GM23338 (cell line): ENCODE measurements around the gene ATP13A2. TPM values are rescaled to one million over a fixed set of nuclear protein-coding genes. Genes with fewer than 3 reads are reported as not detected.

Source experiments
- ATAC-seq: fragments of 200-7000 bp; cut with Tn5 transposase; 3 replicates; pipeline ENCODE4 v1.9.1; 2020
- DNase-seq: peaks from one replicate; pipeline ENCODE4 v3.0.0-alpha.2; 2015; ENCODE audit warnings: low spot score
- H2AFZ ChIP-seq: fragments of 200-600 bp; sonication (generic); 2 replicates; pipeline ENCODE4 v1.8.0; 2016; ENCODE audit warnings: antibody characterized with exemption, mild to moderate bottlenecking, moderate library complexity
- H3F3A ChIP-seq: fragments of 200-600 bp; sonication (generic); replicated peaks from 2 replicates; pipeline ENCODE4 v1.8.0; 2017; ENCODE audit warnings: antibody characterized with exemption, mixed run types, low read depth
- H3K27ac ChIP-seq: fragments of 200-600 bp; sonication (generic); 2 replicates; pipeline ENCODE4 v1.6.1; 2016; ENCODE audit warnings: low read depth
- H3K27me3 ChIP-seq: fragments of 200-600 bp; sonication (generic); 2 replicates; pipeline ENCODE4 v1.8.0; 2016; ENCODE audit warnings: mild to moderate bottlenecking, mixed run types, moderate library complexity; ENCODE audit not compliant: insufficient read depth
- H3K36me3 ChIP-seq: fragments of 200-600 bp; sonication (generic); 2 replicates; pipeline ENCODE4 v1.8.0; 2016; ENCODE audit warnings: mild to moderate bottlenecking; ENCODE audit not compliant: insufficient read depth
- H3K4me1 ChIP-seq: fragments of 200-600 bp; sonication (generic); 2 replicates; pipeline ENCODE4 v1.8.0; 2016; ENCODE audit warnings: mild to moderate bottlenecking, moderate library complexity; ENCODE audit not compliant: insufficient read depth
- H3K4me2 ChIP-seq: fragments of 200-600 bp; sonication (generic); 2 replicates; pipeline ENCODE4 v1.7.1; 2017; ENCODE audit warnings: mixed run types
- H3K4me3 ChIP-seq: fragments of 200-600 bp; sonication (generic); 2 replicates; pipeline ENCODE4 v1.6.1; 2016; ENCODE audit warnings: mixed run types
- H3K79me2 ChIP-seq: fragments of 200-600 bp; sonication (generic); replicated peaks from 2 replicates; pipeline ENCODE4 v1.8.0; 2017; ENCODE audit warnings: mild to moderate bottlenecking; ENCODE audit not compliant: insufficient read depth
- H3K9me2 ChIP-seq: fragments of 200-600 bp; sonication (generic); 2 replicates; pipeline ENCODE4 v1.8.0; 2017; ENCODE audit not compliant: insufficient read depth
- H4K20me1 ChIP-seq: fragments of 200-600 bp; sonication (generic); replicated peaks from 2 replicates; pipeline ENCODE4 v1.8.0; 2017; ENCODE audit warnings: mild to moderate bottlenecking; ENCODE audit not compliant: insufficient read depth
- H3K27ac Mint-ChIP-seq: 2 replicates; pipeline ENCODE4 v1.8.0; 2020; ENCODE audit warnings: inconsistent platforms, mild to moderate bottlenecking, moderate library complexity, mixed read lengths
- H3K27me3 Mint-ChIP-seq: 3 replicates; pipeline ENCODE4 v1.8.0; 2022; ENCODE audit warnings: low read depth, mild to moderate bottlenecking, moderate library complexity, mixed read lengths, inconsistent platforms; ENCODE audit not compliant: insufficient read depth, poor library complexity
- H3K36me3 Mint-ChIP-seq: 3 replicates; pipeline ENCODE4 v1.8.0; 2021; ENCODE audit warnings: low read depth, mild to moderate bottlenecking, inconsistent platforms, moderate library complexity, mixed read lengths
- H3K4me1 Mint-ChIP-seq: 3 replicates; pipeline ENCODE4 v1.8.0; 2020; ENCODE audit warnings: mild to moderate bottlenecking, inconsistent platforms, mixed read lengths
- H3K4me3 Mint-ChIP-seq: 3 replicates; pipeline ENCODE4 v1.8.0; 2021; ENCODE audit warnings: moderate library complexity, mild to moderate bottlenecking, inconsistent platforms, mixed read lengths
- H3K9me3 Mint-ChIP-seq: 3 replicates; pipeline ENCODE4 v1.8.0; 2020; ENCODE audit warnings: moderate library complexity, mild to moderate bottlenecking, inconsistent platforms, mixed read lengths
- CREB1 ChIP-seq: fragments of 250-450 bp; sonication (Bioruptor Pico); IDR thresholded peaks from 2 replicates; pipeline ENCODE4 v1.5.0; 2020; ENCODE audit warnings: low read depth, mild to moderate bottlenecking, moderate library complexity
- EZH2phosphoT487 ChIP-seq: fragments of 200-600 bp; sonication (generic); IDR thresholded peaks from one replicate; pipeline ENCODE4 v1.8.1; 2018; ENCODE audit warnings: antibody characterized with exemption; ENCODE audit not compliant: unreplicated experiment
- POLR2AphosphoS5 ChIP-seq: IDR thresholded peaks from 2 replicates; pipeline ENCODE4 v1.6.1; 2016; ENCODE audit warnings: antibody characterized with exemption, low read depth
- polyA plus RNA-seq: library from polyadenylated mRNA; unstranded; fragments of >200 nt; fragmentation: Nextera tagmentation; extraction: Ambion mirVana; gene quantifications from 2 replicates; pipeline ENCODE4 v1.2.1, GENCODE V29; 2016
- total RNA-seq: library from RNA; depleted of rRNA; stranded (reverse); fragments of >200 nt; shearing (Covaris generic); gene quantifications from 2 replicates; pipeline ENCODE4 v1.2.3, GENCODE V29; 2014
- TF ChIP-seq, protein P1 (sequence below): IDR thresholded peaks from one replicate; pipeline ENCODE4 v1.6.1; 2018; ENCODE audit warnings: antibody characterized with exemption; ENCODE audit not compliant: unreplicated experiment
- TF ChIP-seq, protein P2 (sequence below): fragments of 250-450 bp; sonication (Bioruptor Pico); IDR thresholded peaks from 2 replicates; pipeline ENCODE4 v1.5.0; 2020; ENCODE audit warnings: mild to moderate bottlenecking, moderate library complexity

The ATP13A2 gene
- total and polyA plus RNA-seq, 2 experiments from 2014 or later: 30.1 to 87.7 TPM

DNA sequence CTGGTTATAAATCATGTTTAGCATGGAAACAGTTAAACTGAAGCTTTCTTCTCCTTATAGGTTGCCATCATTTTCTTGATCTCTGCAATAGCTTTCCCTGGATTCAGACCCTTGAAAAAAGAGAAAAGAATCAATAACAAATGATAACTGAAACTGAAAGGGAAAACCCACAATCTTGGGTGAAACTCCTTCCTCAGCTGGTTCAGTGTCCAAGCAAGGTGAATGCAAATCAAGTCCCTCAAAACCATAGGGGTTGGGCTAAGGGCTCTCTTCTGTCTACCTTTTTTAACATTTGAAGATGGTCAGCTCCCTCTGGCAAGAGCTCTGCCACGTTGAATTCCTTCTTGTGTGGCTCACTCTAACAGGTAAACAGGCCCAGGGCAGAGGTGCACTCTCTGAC, 7.1 kb upstream of the ATP13A2 start:
- H3K36me3 Mint-ChIP-seq: peaks cover 57% of the 10 kb centered on the region
- no peak overlapping the region for H3K27ac Mint-ChIP-seq
- peaks cover 26% of the 10 kb centered on the region for H3K4me1 Mint-ChIP-seq
- Histone ChIP-seq H3K4me2 (no peak overlapping the region), H3K4me3 (no peak overlapping the region), H3K27me3 (no peaks in the 10 kb centered on the region), H3K9me2 (no peaks in the 10 kb centered on the region), H3K36me3 (peaks cover 19% of the 10 kb centered on the region), H3K79me2 (no peaks in the 10 kb centered on the region), H3K4me1 (peaks cover 24% of the 10 kb centered on the region), H3K27ac (no peak overlapping the region), H4K20me1 (peaks cover 8% of the 10 kb centered on the region), H2AFZ (no peak overlapping the region), H3F3A (peaks cover 9% of the 10 kb centered on the region; the same call in 1 of the 2 replicates)
- TF ChIP-seq, protein P1, sequence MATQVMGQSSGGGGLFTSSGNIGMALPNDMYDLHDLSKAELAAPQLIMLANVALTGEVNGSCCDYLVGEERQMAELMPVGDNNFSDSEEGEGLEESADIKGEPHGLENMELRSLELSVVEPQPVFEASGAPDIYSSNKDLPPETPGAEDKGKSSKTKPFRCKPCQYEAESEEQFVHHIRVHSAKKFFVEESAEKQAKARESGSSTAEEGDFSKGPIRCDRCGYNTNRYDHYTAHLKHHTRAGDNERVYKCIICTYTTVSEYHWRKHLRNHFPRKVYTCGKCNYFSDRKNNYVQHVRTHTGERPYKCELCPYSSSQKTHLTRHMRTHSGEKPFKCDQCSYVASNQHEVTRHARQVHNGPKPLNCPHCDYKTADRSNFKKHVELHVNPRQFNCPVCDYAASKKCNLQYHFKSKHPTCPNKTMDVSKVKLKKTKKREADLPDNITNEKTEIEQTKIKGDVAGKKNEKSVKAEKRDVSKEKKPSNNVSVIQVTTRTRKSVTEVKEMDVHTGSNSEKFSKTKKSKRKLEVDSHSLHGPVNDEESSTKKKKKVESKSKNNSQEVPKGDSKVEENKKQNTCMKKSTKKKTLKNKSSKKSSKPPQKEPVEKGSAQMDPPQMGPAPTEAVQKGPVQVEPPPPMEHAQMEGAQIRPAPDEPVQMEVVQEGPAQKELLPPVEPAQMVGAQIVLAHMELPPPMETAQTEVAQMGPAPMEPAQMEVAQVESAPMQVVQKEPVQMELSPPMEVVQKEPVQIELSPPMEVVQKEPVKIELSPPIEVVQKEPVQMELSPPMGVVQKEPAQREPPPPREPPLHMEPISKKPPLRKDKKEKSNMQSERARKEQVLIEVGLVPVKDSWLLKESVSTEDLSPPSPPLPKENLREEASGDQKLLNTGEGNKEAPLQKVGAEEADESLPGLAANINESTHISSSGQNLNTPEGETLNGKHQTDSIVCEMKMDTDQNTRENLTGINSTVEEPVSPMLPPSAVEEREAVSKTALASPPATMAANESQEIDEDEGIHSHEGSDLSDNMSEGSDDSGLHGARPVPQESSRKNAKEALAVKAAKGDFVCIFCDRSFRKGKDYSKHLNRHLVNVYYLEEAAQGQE: no peak
- TF ChIP-seq, protein P2, sequence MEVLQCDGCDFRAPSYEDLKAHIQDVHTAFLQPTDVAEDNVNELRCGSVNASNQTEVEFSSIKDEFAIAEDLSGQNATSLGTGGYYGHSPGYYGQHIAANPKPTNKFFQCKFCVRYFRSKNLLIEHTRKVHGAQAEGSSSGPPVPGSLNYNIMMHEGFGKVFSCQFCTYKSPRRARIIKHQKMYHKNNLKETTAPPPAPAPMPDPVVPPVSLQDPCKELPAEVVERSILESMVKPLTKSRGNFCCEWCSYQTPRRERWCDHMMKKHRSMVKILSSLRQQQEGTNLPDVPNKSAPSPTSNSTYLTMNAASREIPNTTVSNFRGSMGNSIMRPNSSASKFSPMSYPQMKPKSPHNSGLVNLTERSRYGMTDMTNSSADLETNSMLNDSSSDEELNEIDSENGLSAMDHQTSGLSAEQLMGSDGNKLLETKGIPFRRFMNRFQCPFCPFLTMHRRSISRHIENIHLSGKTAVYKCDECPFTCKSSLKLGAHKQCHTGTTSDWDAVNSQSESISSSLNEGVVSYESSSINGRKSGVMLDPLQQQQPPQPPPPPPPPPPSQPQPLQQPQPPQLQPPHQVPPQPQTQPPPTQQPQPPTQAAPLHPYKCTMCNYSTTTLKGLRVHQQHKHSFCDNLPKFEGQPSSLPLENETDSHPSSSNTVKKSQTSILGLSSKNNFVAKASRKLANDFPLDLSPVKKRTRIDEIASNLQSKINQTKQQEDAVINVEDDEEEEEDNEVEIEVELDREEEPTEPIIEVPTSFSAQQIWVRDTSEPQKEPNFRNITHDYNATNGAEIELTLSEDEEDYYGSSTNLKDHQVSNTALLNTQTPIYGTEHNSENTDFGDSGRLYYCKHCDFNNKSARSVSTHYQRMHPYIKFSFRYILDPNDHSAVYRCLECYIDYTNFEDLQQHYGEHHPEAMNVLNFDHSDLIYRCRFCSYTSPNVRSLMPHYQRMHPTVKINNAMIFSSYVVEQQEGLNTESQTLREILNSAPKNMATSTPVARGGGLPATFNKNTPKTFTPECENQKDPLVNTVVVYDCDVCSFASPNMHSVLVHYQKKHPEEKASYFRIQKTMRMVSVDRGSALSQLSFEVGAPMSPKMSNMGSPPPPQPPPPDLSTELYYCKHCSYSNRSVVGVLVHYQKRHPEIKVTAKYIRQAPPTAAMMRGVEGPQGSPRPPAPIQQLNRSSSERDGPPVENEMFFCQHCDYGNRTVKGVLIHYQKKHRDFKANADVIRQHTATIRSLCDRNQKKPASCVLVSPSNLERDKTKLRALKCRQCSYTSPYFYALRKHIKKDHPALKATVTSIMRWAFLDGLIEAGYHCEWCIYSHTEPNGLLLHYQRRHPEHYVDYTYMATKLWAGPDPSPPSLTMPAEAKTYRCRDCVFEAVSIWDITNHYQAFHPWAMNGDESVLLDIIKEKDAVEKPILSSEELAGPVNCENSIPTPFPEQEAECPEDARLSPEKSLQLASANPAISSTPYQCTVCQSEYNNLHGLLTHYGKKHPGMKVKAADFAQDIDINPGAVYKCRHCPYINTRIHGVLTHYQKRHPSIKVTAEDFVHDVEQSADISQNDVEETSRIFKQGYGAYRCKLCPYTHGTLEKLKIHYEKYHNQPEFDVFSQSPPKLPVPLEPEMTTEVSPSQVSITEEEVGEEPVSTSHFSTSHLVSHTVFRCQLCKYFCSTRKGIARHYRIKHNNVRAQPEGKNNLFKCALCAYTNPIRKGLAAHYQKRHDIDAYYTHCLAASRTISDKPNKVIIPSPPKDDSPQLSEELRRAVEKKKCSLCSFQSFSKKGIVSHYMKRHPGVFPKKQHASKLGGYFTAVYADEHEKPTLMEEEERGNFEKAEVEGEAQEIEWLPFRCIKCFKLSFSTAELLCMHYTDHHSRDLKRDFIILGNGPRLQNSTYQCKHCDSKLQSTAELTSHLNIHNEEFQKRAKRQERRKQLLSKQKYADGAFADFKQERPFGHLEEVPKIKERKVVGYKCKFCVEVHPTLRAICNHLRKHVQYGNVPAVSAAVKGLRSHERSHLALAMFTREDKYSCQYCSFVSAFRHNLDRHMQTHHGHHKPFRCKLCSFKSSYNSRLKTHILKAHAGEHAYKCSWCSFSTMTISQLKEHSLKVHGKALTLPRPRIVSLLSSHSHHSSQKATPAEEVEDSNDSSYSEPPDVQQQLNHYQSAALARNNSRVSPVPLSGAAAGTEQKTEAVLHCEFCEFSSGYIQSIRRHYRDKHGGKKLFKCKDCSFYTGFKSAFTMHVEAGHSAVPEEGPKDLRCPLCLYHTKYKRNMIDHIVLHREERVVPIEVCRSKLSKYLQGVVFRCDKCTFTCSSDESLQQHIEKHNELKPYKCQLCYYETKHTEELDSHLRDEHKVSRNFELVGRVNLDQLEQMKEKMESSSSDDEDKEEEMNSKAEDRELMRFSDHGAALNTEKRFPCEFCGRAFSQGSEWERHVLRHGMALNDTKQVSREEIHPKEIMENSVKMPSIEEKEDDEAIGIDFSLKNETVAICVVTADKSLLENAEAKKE (CRISPR knock-in tag): no peak
- TF ChIP-seq CREB1 (CRISPR knock-in tag) (no peak), POLR2AphosphoS5 (no peak), EZH2phosphoT487 (no peak)
- ATAC-seq (no peak), DNase-seq (no peak)
- H3K27me3 Mint-ChIP-seq: peaks cover 14% of the 10 kb centered on the region
- no peaks in the 10 kb centered on the region for H3K9me3 Mint-ChIP-seq
- no peak overlapping the region for H3K4me3 Mint-ChIP-seq
